ENCODE results near the gene PARVG.

Gene PARVG

GRCh38 chr22:44249376-44250147 lies 68.8 kb downstream of the PARVG start:
- Histone ChIP-seq H3K9me3 (ENCODE audit: low read length) (no peaks in the 10 kb centered on the region), H3K4me1 (ENCODE audit: insufficient read depth, low read length) (no peaks in the 10 kb centered on the region), H3K27me3 (ENCODE audit: control insufficient read depth in 1 of 2, insufficient read depth in 2 of 2, low read length in 2 of 2) (no peaks in the 10 kb centered on the region), H3K27ac (ENCODE audit: low read depth, low read length) (no peak overlapping the region), H3K36me3 (ENCODE audit: insufficient read depth, low read length) (no peaks in the 10 kb centered on the region), H3K4me3 (ENCODE audit: low read depth in 1 of 2, low read length in 2 of 2) (no peak overlapping the region), H3K9ac (ENCODE audit: low read length) (no peak overlapping the region)

- Histone ChIP-seq H3K9ac (ENCODE audit: low read length) (no peak overlapping the region), H3K4me3 (ENCODE audit: low read depth in 1 of 2, low read length in 2 of 2) (no peak overlapping the region), H3K27ac (ENCODE audit: low read depth, low read length) (no peak overlapping the region), H3K27me3 (ENCODE audit: control insufficient read depth in 1 of 2, insufficient read depth in 2 of 2, low read length in 2 of 2) (no peaks in the 10 kb centered on the region), H3K36me3 (ENCODE audit: insufficient read depth, low read length) (no peaks in the 10 kb centered on the region), H3K9me3 (ENCODE audit: low read length) (no peaks in the 10 kb centered on the region), H3K4me1 (ENCODE audit: insufficient read depth, low read length) (no peaks in the 10 kb centered on the region)
Measured at GRCh38 chr22:44254811-44255210, 74.1 kb downstream of the PARVG start.

- no peaks in the 10 kb centered on the region for H3K4me1 ChIP-seq (ENCODE audit: insufficient read depth, low read length)
- H3K4me3 ChIP-seq (ENCODE audit: low read depth in 1 of 2, low read length in 2 of 2), result no peak overlapping the region
- H3K36me3 ChIP-seq (ENCODE audit: insufficient read depth, low read length), result no peaks in the 10 kb centered on the region
- no peak overlapping the region for H3K9ac ChIP-seq (ENCODE audit: low read length)
- no peak overlapping the region for H3K27ac ChIP-seq (ENCODE audit: low read depth, low read length)
- H3K27me3 ChIP-seq (ENCODE audit: control insufficient read depth in 1 of 2, insufficient read depth in 2 of 2, low read length in 2 of 2), result no peaks in the 10 kb centered on the region
- no peaks in the 10 kb centered on the region for H3K9me3 ChIP-seq (ENCODE audit: low read length)
Measured at GRCh38 chr22:44256085-44256484, 75.4 kb downstream of the PARVG start.

- H3K27ac ChIP-seq (ENCODE audit: low read depth, low read length), result no peak overlapping the region
- H3K9me3 ChIP-seq (ENCODE audit: low read length), result no peaks in the 10 kb centered on the region
- H3K4me3 ChIP-seq (ENCODE audit: low read depth in 1 of 2, low read length in 2 of 2), result no peak overlapping the region
- no peaks in the 10 kb centered on the region for H3K27me3 ChIP-seq (ENCODE audit: control insufficient read depth in 1 of 2, insufficient read depth in 2 of 2, low read length in 2 of 2)
- no peaks in the 10 kb centered on the region for H3K36me3 ChIP-seq (ENCODE audit: insufficient read depth, low read length)
- H3K4me1 ChIP-seq (ENCODE audit: insufficient read depth, low read length), result no peaks in the 10 kb centered on the region
- no peak overlapping the region for H3K9ac ChIP-seq (ENCODE audit: low read length)
Measured at GRCh38 chr22:44256556-44257485, 76.1 kb downstream of the PARVG start.
